ENCODE results near the gene RETREG1.

Gene RETREG1

GRCh38 chr5:16431490-16431889 is 185.3 kb downstream of the RETREG1 start:
- Histone ChIP-seq H3K27me3 (replicated peaks; ENCODE audit: insufficient read depth, low read length) (no peaks in the 10 kb centered on the region), H3K36me3 (replicated peaks; ENCODE audit: insufficient read depth, low read length) (no peaks in the 10 kb centered on the region), H3K79me2 (ENCODE audit: low read length) (no peaks in the 10 kb centered on the region), H3K9me3 (replicated peaks; ENCODE audit: insufficient read depth, low read length) (no peaks in the 10 kb centered on the region), H3K9me2 (replicated peaks; ENCODE audit: insufficient read depth, low read length) (no peaks in the 10 kb centered on the region), H4K20me1 (ENCODE audit: insufficient read depth, low read length) (no peaks in the 10 kb centered on the region), H3K27ac (ENCODE audit: low read length) (no peak overlapping the region), H3K9ac (ENCODE audit: low read length) (no peak overlapping the region), H3K4me1 (ENCODE audit: low read length) (no peaks in the 10 kb centered on the region), H3F3A (ENCODE audit: insufficient read depth, low read length) (no peaks in the 10 kb centered on the region), H2AFZ (ENCODE audit: low read length) (no peak overlapping the region), H3K4me3 (ENCODE audit: low read length) (no peak overlapping the region), H3K4me2 (ENCODE audit: low read depth, low read length) (no peak overlapping the region)
- TF ChIP-seq EZH2phosphoT487 (IDR thresholded peaks at IDR 0.05; ENCODE audit: low read length): no peak
- TF ChIP-seq CTCF (IDR thresholded peaks at IDR 0.05; ENCODE audit: low read length): no peak
- TF ChIP-seq EZH2 (optimal IDR thresholded peaks at IDR 0.05; ENCODE audit: low read depth, low read length): no peak
- no peak for DNase-seq

- H3K4me3 ChIP-seq (ENCODE audit: low read length): no peak overlapping the region
- no peak for TF ChIP-seq CTCF (IDR thresholded peaks at IDR 0.05; ENCODE audit: low read length)
- no peak for TF ChIP-seq EZH2 (optimal IDR thresholded peaks at IDR 0.05; ENCODE audit: low read depth, low read length)
- TF ChIP-seq EZH2phosphoT487 (IDR thresholded peaks at IDR 0.05; ENCODE audit: low read length): no peak
- no peaks in the 10 kb centered on the region for H4K20me1 ChIP-seq (ENCODE audit: insufficient read depth, low read length)
- no peak overlapping the region for H3K4me2 ChIP-seq (ENCODE audit: low read depth, low read length)
- no peaks in the 10 kb centered on the region for H3K4me1 ChIP-seq (ENCODE audit: low read length)
- no peaks in the 10 kb centered on the region for H3K9me3 ChIP-seq (replicated peaks; ENCODE audit: insufficient read depth, low read length)
- H3K9me2 ChIP-seq (replicated peaks; ENCODE audit: insufficient read depth, low read length): no peaks in the 10 kb centered on the region
- H3K27me3 ChIP-seq (replicated peaks; ENCODE audit: insufficient read depth, low read length): no peaks in the 10 kb centered on the region
- no peaks in the 10 kb centered on the region for H3K36me3 ChIP-seq (replicated peaks; ENCODE audit: insufficient read depth, low read length)
- no peak overlapping the region for H3K27ac ChIP-seq (ENCODE audit: low read length)
- H2AFZ ChIP-seq (ENCODE audit: low read length): no peak overlapping the region
- no peaks in the 10 kb centered on the region for H3F3A ChIP-seq (ENCODE audit: insufficient read depth, low read length)
- DNase-seq: no peak
- H3K79me2 ChIP-seq (ENCODE audit: low read length): no peaks in the 10 kb centered on the region
- no peak overlapping the region for H3K9ac ChIP-seq (ENCODE audit: low read length)
Observed at GRCh38 chr5:16430349-16431089, 186.3 kb downstream of the RETREG1 start.

- TF ChIP-seq EZH2phosphoT487 (IDR thresholded peaks at IDR 0.05; ENCODE audit: low read length) (no peak), EZH2 (optimal IDR thresholded peaks at IDR 0.05; ENCODE audit: low read depth, low read length) (no peak), CTCF (IDR thresholded peaks at IDR 0.05; ENCODE audit: low read length) (no peak)
- Histone ChIP-seq H4K20me1 (ENCODE audit: insufficient read depth, low read length) (no peaks in the 10 kb centered on the region), H3K4me2 (ENCODE audit: low read depth, low read length) (no peak overlapping the region), H3K4me1 (ENCODE audit: low read length) (no peaks in the 10 kb centered on the region), H3K9ac (ENCODE audit: low read length) (no peak overlapping the region), H3K4me3 (ENCODE audit: low read length) (no peak overlapping the region), H3F3A (ENCODE audit: insufficient read depth, low read length) (no peaks in the 10 kb centered on the region), H3K9me2 (replicated peaks; ENCODE audit: insufficient read depth, low read length) (no peaks in the 10 kb centered on the region), H3K27me3 (replicated peaks; ENCODE audit: insufficient read depth, low read length) (no peaks in the 10 kb centered on the region), H3K27ac (ENCODE audit: low read length) (no peak overlapping the region), H2AFZ (ENCODE audit: low read length) (no peak overlapping the region), H3K36me3 (replicated peaks; ENCODE audit: insufficient read depth, low read length) (no peaks in the 10 kb centered on the region), H3K9me3 (replicated peaks; ENCODE audit: insufficient read depth, low read length) (no peaks in the 10 kb centered on the region), H3K79me2 (ENCODE audit: low read length) (no peaks in the 10 kb centered on the region)
- DNase-seq: no peak
Observed at GRCh38 chr5:16428359-16428758, 188.4 kb downstream of the RETREG1 start.
